Ramos (cell line): Measurements from ENCODE around the gene SF3B6.

Experiments
- in situ Hi-C: fragments of 300-500 bp; cut with MboI; formaldehyde crosslinking; loops from one replicate; pipeline ENCODE4 v1.14.3; 2022; ENCODE audit warnings: low sequenced_read_pairs; ENCODE audit not compliant: unreplicated experiment

SF3B6 gene

DNA sequence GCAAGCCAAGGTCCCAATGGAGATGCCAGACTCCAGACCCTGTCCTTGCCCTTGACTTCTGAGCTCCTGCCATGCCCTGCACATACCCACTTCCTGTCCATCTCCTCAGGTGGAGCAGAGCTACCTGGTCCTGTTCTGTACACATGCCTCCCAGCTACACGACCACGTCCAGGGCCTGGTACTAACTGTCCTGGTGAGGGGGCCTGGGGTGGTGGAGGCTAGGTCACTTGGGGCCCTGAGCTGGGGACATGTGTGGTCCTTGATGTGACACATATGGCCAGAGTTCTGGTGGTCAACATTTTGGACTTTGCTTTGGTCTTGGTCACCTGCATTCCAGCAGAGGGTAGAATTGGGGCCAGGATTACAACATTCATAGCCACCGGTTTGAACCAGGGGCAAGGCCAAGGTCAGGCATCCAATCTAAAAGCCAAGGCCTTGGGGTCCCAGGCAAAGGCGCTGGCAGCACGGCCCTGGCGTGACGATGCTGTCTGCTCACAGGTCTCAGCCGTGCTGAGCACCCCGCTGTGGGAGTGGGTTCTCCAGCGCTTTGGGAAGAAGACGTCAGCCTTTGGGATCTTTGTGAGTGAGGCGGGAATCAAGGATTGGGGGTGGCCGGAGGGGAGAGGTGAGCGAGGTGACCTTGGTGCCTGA lies 53.7 kb downstream of the SF3B6 start:
- in situ Hi-C loops, result no loop called here

DNA sequence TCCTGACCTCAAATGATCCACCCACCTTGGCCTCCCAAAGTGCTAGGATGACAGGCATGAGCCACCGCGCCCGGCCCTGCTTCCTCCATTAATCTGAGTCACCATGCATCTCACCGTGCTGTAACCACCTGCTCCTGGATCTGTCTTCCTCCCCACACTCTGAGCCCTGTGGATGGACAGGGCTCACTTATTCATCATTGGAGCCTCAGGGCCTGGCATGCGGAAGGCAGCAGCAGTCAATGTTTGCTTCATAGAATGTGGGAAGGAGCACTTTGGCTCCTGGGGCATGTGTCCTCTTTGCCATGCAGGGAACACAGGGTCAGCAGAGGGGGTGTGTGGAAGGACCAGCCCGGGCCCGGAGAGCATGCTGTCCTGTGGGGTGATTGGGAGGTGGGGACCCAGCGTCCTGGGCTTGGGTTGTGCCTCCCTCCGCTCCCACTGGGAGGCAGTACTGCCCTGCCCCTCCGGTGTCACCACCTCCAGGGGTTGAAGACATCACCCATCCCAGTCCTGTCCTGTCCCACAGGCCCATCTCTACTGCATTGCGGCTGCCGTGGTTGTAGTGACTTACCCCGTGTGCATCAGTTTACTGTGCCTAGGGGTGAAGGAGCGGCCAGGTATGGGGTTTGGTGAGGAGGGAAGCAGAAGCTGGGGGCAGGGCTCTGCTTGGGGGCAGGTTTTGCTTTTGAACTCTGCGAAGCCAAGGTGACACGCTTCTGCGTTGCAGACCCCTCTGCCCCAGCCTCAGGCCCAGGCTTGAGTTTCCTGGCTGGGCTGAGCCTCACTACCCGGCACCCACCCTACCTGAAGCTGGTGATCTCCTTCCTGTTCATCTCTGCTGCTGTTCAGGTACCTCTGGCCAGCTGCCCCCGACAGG lies 54.8 kb downstream of the SF3B6 start:
- in situ Hi-C loops, result no loop called here

DNA sequence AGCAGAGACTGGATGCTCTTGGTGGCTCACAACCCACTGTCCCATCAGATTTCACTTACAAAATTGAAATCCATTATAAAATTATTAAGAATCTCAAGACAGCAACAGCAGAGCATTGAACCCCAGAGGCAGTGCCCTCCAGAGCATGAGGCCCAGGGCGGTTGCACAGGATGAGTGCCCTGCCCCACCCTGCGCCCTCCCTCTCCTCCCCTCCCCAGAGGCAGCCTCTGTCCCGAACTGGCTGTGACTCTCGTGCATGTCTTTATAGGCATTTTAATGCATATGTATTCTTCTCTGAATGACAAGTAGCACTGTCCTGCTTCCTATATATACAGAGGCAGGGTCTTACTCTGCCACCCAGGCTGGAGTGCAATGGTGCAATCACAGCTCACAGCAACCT lies 55.9 kb downstream of the SF3B6 start:
- in situ Hi-C loops, result no loop called here

DNA sequence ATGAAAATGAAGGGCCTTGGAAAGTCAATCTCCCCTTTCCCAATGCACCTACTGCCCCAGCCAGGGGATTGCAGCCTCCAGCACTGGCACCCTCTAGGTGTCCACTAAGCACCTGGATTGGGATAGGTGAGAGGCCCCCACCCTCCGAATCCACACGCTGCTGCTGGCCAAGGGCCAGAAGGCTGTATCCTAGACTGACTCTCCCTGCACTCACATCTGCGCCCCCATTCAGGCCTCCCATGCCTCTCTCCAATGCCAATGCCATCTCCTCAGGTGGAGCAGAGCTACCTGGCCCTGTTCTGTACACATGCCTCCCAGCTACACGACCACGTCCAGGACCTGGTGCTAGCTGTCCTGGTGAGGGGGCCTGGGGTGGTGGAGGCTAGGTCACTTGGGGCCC lies 56.4 kb downstream of the SF3B6 start:
- in situ Hi-C loops, result no loop called here

DNA sequence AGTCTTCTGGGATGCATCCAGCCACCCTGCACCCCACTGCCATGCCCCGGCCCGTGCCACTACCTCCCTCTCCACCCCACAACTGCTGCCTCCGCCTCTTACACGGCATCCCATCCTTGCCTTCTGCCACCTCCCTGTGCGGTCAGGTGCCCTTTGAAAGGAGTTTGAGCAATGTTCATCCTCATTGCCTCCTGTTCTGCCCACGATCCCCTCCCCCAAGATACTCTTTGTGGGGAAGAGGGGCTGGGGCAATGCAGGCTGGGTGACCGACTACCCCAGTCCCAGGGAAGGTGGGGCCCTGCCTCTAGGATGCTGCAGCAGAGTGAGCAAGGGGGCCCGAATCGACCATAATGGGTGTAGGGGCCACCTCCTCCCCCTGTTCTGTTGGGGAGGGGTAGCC lies 57.9 kb downstream of the SF3B6 start:
- in situ Hi-C loops, result no loop called here

DNA sequence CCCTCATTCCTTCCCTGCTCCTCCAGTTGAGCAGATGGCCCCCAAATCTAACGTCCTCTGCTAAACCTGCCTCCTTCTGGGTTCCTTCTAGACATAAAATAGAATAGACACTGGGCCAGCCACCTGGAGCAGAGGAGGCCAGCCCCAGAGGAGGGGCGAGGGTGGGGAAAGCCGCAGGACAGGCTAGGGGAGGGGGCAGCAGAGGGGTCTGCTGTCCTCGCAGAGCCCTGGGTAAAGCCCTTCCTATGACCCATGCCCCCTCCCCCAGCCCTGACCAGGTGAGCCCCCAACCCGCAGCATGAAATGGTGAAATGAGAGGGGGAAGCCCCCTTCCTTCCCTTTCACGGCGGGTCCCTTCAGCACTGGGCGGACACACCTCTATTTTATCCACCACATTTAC lies 58.4 kb downstream of the SF3B6 start:
- in situ Hi-C loops, result no loop called here
